CD4-positive, alpha-beta T cell (primary cell): Measurements from ENCODE around the gene CDKAL1. TPM values are rescaled to one million over a fixed set of nuclear protein-coding genes. Genes with fewer than 3 reads are reported as not detected.

Source experiments
- ATAC-seq: fragments of 200-7000 bp; cut with Tn5 transposase; one replicate; pipeline ENCODE4 v1.10.0; 2022; ENCODE audit warnings: mild to moderate bottlenecking; ENCODE audit not compliant: poor library complexity
- CTCF ChIA-PET: fragments of 350-600 bp; sonication (Branson Sonifier 250); formaldehyde crosslinking; loops from one replicate; lab custom pipeline; 2021; ENCODE audit warnings: antibody characterized with exemption, inconsistent platforms; lab: Charles Lee
- POLR2A ChIA-PET: fragments of 350-600 bp; sonication (Branson Sonifier 250); formaldehyde crosslinking; loops from one replicate; lab custom pipeline; 2021; ENCODE audit warnings: antibody characterized with exemption, inconsistent platforms; lab: Charles Lee
- DNase-seq, 14 experiments: peaks; one replicate each; pipeline ENCODE4 v3.0.0-alpha.2; 2013 to 2020; ENCODE audit warnings: mixed read lengths in 2 of 14
- H3K27ac ChIP-seq, 2 donors: one replicate each; pipeline versions ENCODE4 v1.5.1 to v1.7.0; 2013; ENCODE audit warnings: low read length in 2 of 2, low read depth in 1 of 2, mild to moderate bottlenecking in 1 of 2
- H3K27me3 ChIP-seq, 2 experiments: 1 replicate in 1 of 2; 2 replicates in 1 of 2; pipeline versions ENCODE4 v1.6.1 to v1.7.0; 2013; ENCODE audit warnings: low read length in 2 of 2, control low read depth in 1 of 2, mild to moderate bottlenecking in 1 of 2, moderate library complexity in 1 of 2; ENCODE audit not compliant: insufficient read depth in 2 of 2, control insufficient read depth in 1 of 2
- H3K36me3 ChIP-seq: one replicate; pipeline ENCODE4 v1.6.1; 2013; ENCODE audit warnings: low read length, control low read depth; ENCODE audit not compliant: insufficient read depth
- H3K4me1 ChIP-seq: one replicate; pipeline ENCODE4 v1.6.1; 2013; ENCODE audit warnings: low read length, control low read depth; ENCODE audit not compliant: insufficient read depth
- H3K4me3 ChIP-seq: one replicate; pipeline ENCODE4 v1.5.1; 2013; ENCODE audit warnings: mild to moderate bottlenecking, low read length, moderate library complexity
- H3K9me3 ChIP-seq, 2 experiments: 1 replicate in 1 of 2; 2 replicates in 1 of 2; pipeline versions ENCODE4 v1.6.1 to v1.7.0; 2013; ENCODE audit warnings: low read length in 2 of 2, mild to moderate bottlenecking in 2 of 2, control low read depth in 1 of 2, moderate library complexity in 1 of 2; ENCODE audit not compliant: control insufficient read depth in 1 of 2, insufficient read depth in 1 of 2
- H3K27ac Mint-ChIP-seq: one replicate; pipeline ENCODE4 v1.8.0; 2020; ENCODE audit warnings: mixed read lengths
- H3K27me3 Mint-ChIP-seq: one replicate; pipeline ENCODE4 v1.8.0; 2021; ENCODE audit warnings: mixed read lengths
- H3K36me3 Mint-ChIP-seq: one replicate; pipeline ENCODE4 v1.8.0; 2021; ENCODE audit warnings: low read depth, mixed read lengths
- H3K4me1 Mint-ChIP-seq: one replicate; pipeline ENCODE4 v1.8.0; 2021; ENCODE audit warnings: low read depth, mixed read lengths
- H3K4me3 Mint-ChIP-seq: one replicate; pipeline ENCODE4 v1.8.0; 2020; ENCODE audit warnings: mild to moderate bottlenecking, mixed read lengths
- H3K9me3 Mint-ChIP-seq: one replicate; pipeline ENCODE4 v1.8.0; 2020; ENCODE audit warnings: mixed read lengths
- CTCF ChIP-seq: fragments of 200-600 bp; IDR thresholded peaks from one replicate; pipeline ENCODE4 v1.8.0; 2022; ENCODE audit warnings: antibody characterized with exemption, mild to moderate bottlenecking
- intact Hi-C, 2 experiments: fragments of 100-400 bp; cut with DNase I in 1 of 2; cut with micrococcal nuclease in 1 of 2; formaldehyde crosslinking; loops; one replicate each; pipeline versions ENCODE4 v1.15.1 to v1.9.0; 2023 to 2025; cut with DNase I, micrococcal nuclease
- total RNA-seq, 174 experiments: library from RNA in 2 of 174; stranded (reverse) in 2 of 174; gene quantifications; one replicate each; pipeline ENCODE4 v1.2.3 and lab custom pipeline; 2021 to 2026

Gene CDKAL1
- total RNA-seq, 2 experiments from 2014 or later, result 21.3 to 23.9 TPM

- H3K36me3 Mint-ChIP-seq, result peaks cover 30% of the 10 kb centered on the region
- H3K4me1 ChIP-seq, result no peaks in the 10 kb centered on the region
- ChIA-PET POLR2A (no interaction called here), CTCF (no interaction called here)
- H3K27me3 ChIP-seq, result no peaks in the 10 kb centered on the region
- TF ChIP-seq CTCF, result no peak
- no peak overlapping the region for H3K27ac Mint-ChIP-seq
- H3K4me1 Mint-ChIP-seq, result no peaks in the 10 kb centered on the region
- intact Hi-C loops, result no loop called here
- DNase-seq (no peak), ATAC-seq (no peak)
- H3K4me3 Mint-ChIP-seq, result no peak overlapping the region
- H3K9me3 ChIP-seq, result no peaks in the 10 kb centered on the region
- no peak overlapping the region for H3K4me3 ChIP-seq
- H3K36me3 ChIP-seq, result no peaks in the 10 kb centered on the region
- no peaks in the 10 kb centered on the region for H3K9me3 Mint-ChIP-seq
- H3K27ac ChIP-seq, result no peak overlapping the region
- H3K27me3 Mint-ChIP-seq, result no peaks in the 10 kb centered on the region
Measured at GRCh38 chr6:21049572-21049971, 515.3 kb downstream of the CDKAL1 start.

- Mint-ChIP-seq H3K27ac (no peak overlapping the region), H3K9me3 (peaks cover under 1% of the 10 kb centered on the region), H3K27me3 (no peaks in the 10 kb centered on the region), H3K4me3 (no peak overlapping the region), H3K36me3 (peaks cover 38% of the 10 kb centered on the region), H3K4me1 (no peaks in the 10 kb centered on the region)
- Histone ChIP-seq H3K27ac (no peak overlapping the region), H3K27me3 (no peaks in the 10 kb centered on the region), H3K9me3 (no peaks in the 10 kb centered on the region), H3K4me1 (no peaks in the 10 kb centered on the region), H3K36me3 (no peaks in the 10 kb centered on the region), H3K4me3 (no peak overlapping the region)
- ChIA-PET POLR2A (no interaction called here), CTCF (no interaction called here)
- intact Hi-C loops, result no loop called here
- ATAC-seq (no peak), DNase-seq (no peak)
- TF ChIP-seq CTCF, result no peak
Measured at GRCh38 chr6:21050935-21051334, 516.7 kb downstream of the CDKAL1 start.

GRCh38 chr6:21051777-21052176 lies 517.5 kb downstream of the CDKAL1 start:
- Mint-ChIP-seq H3K4me3 (no peak overlapping the region), H3K4me1 (no peaks in the 10 kb centered on the region), H3K9me3 (peaks cover 4% of the 10 kb centered on the region), H3K36me3 (peaks cover 46% of the 10 kb centered on the region), H3K27ac (no peak overlapping the region), H3K27me3 (no peaks in the 10 kb centered on the region)
- no peaks in the 10 kb centered on the region for H3K27me3 ChIP-seq
- H3K9me3 ChIP-seq, result no peaks in the 10 kb centered on the region
- no peak for ATAC-seq
- ChIA-PET POLR2A (no interaction called here), CTCF (no interaction called here)
- TF ChIP-seq CTCF, result no peak
- no peaks in the 10 kb centered on the region for H3K4me1 ChIP-seq
- no peak for DNase-seq
- H3K36me3 ChIP-seq, result no peaks in the 10 kb centered on the region
- H3K27ac ChIP-seq, result no peak overlapping the region
- intact Hi-C loops, result no loop called here
- H3K4me3 ChIP-seq, result no peak overlapping the region
